Measurements from ENCODE around the gene TDRD7. TPM values are rescaled to one million over a fixed set of nuclear protein-coding genes. Genes with fewer than 3 reads are reported as not detected.
A peak's percentile ranks its signal among the peaks of the same experiment; 100 is the strongest.
"Not testable (repeated sequence)": the region's sequence is repeated elsewhere in the genome, so short reads cannot be mapped to it uniquely, and the experiment has no call there.

The TDRD7 gene
- total RNA-seq, 1 donor from 2014 or later = 7.6 TPM

GRCh38 chr9:97491216-97491999, 79.5 kb downstream of the TDRD7 start:
- Mint-ChIP-seq H3K9me3 (no peaks in the 10 kb centered on the region), H3K4me1 (ENCODE audit: unreplicated experiment) (no peaks in the 10 kb centered on the region), H3K27me3 (peaks cover 2% of the 10 kb centered on the region), H3K4me3 (no peak overlapping the region), H3K27ac (no peak overlapping the region), H3K36me3 (peaks cover 3% of the 10 kb centered on the region)
- TF ChIP-seq CTCF (conservative IDR thresholded peaks at IDR 0.05) = no peak
- DNase-seq (ENCODE audit: extremely low spot score, unreplicated experiment) = no peak

GRCh38 chr9:97497558-97498375, 85.9 kb downstream of the TDRD7 start:
- not testable (repeated sequence) for DNase-seq (ENCODE audit: extremely low spot score, unreplicated experiment); H3K9me3 Mint-ChIP-seq; H3K36me3 Mint-ChIP-seq; H3K27ac Mint-ChIP-seq; H3K4me1 Mint-ChIP-seq (ENCODE audit: unreplicated experiment); H3K4me3 Mint-ChIP-seq
- peaks cover 47% of the 10 kb centered on the region for H3K27me3 Mint-ChIP-seq

- not testable (repeated sequence) for H3K9me3 Mint-ChIP-seq; H3K36me3 Mint-ChIP-seq; DNase-seq (ENCODE audit: extremely low spot score, unreplicated experiment); H3K4me3 Mint-ChIP-seq; H3K4me1 Mint-ChIP-seq (ENCODE audit: unreplicated experiment); H3K27ac Mint-ChIP-seq
- H3K27me3 Mint-ChIP-seq = peaks cover 58% of the 10 kb centered on the region
These were observed 87.0 kb downstream of the TDRD7 start for GRCh38 chr9:97498846-97499245.

- peaks cover 71% of the 10 kb centered on the region for H3K27me3 Mint-ChIP-seq
- peak overlapping the region; percentile 88 for H3K4me3 Mint-ChIP-seq
These were observed 88.4 kb downstream of the TDRD7 start for GRCh38 chr9:97500263-97500662.

GRCh38 chr9:97500765-97501176, 88.9 kb downstream of the TDRD7 start:
- no peaks in the 10 kb centered on the region for H3K9me3 Mint-ChIP-seq
- no peak for DNase-seq (ENCODE audit: extremely low spot score, unreplicated experiment)
- peaks cover 71% of the 10 kb centered on the region for H3K27me3 Mint-ChIP-seq
- H3K27ac Mint-ChIP-seq = peak overlapping the region; percentile 52
- peaks cover 5% of the 10 kb centered on the region for H3K4me1 Mint-ChIP-seq (ENCODE audit: unreplicated experiment)
- TF ChIP-seq CTCF (conservative IDR thresholded peaks at IDR 0.05) = no peak
- H3K4me3 Mint-ChIP-seq = peak overlapping the region; percentile 88
- no peaks in the 10 kb centered on the region for H3K36me3 Mint-ChIP-seq

More at GRCh38 chr9:97500263-97500662, 88.4 kb downstream of the TDRD7 start:
- Mint-ChIP-seq H3K27ac (no peak overlapping the region), H3K9me3 (no peaks in the 10 kb centered on the region), H3K4me1 (ENCODE audit: unreplicated experiment) (peaks cover 5% of the 10 kb centered on the region), H3K36me3 (no peaks in the 10 kb centered on the region)
- no peak for TF ChIP-seq CTCF (conservative IDR thresholded peaks at IDR 0.05)
- DNase-seq (ENCODE audit: extremely low spot score, unreplicated experiment) = no peak

- Mint-ChIP-seq H3K4me1 (ENCODE audit: unreplicated experiment) (peaks cover 5% of the 10 kb centered on the region), H3K27ac (peak within 1 kb of the TSS; percentile 52)
These were observed 89.5 kb downstream of the TDRD7 start, which contains the start of gene TMOD1 for GRCh38 chr9:97501177-97501971. Gene TMOD1, plus strand, starts transcription at chr9:97501666. Its CDS starts 22,523 bp downstream, at chr9:97524189.

More at GRCh38 chr9:97501177-97501971, 89.5 kb downstream of the TDRD7 start, which contains the start of gene TMOD1:
- H3K4me3 Mint-ChIP-seq = peak within 1 kb of the TSS; percentile 88
- H3K9me3 Mint-ChIP-seq = no peaks in the 10 kb centered on the region
- no peaks in the 10 kb centered on the region for H3K36me3 Mint-ChIP-seq
- TF ChIP-seq CTCF (conservative IDR thresholded peaks at IDR 0.05) = no peak
- peaks cover 69% of the 10 kb centered on the region for H3K27me3 Mint-ChIP-seq
- no peak for DNase-seq (ENCODE audit: extremely low spot score, unreplicated experiment)
